ENCODE results near the gene CEACAM3.

CEACAM3 gene

DNA sequence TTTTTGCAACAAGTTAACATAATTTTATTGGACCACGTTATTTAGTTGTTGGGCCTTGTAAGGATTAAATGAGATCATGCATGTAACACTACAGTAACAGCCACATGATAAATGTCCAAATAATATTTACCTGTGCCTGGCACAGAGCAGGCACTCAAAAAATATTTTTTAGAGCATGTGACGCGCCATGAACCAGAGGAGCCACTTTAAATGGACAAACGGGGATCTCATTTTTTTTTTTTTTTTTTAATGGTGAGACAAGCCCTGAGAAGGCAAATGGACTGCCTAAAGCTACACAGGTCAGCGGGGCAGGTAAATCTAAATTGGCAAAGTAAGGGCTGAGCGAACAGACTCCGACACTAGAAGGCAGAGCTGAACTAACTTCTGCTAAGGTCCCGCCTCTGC, 62.8 kb downstream of the CEACAM3 start:
- peaks cover 8% of the 10 kb centered on the region for H3K4me1 ChIP-seq (ENCODE audit: control insufficient read depth, low read depth, low read length)
- WGBS (ENCODE audit: extremely low coverage, insufficient coverage, low lambda C conversion rate): no CpG with 5 or more reads among the region's 8 CpGs
- peak overlapping the region; percentile 19 for H3K9ac ChIP-seq (ENCODE audit: low read length)
- H3K18ac ChIP-seq (ENCODE audit: low read length): no peak overlapping the region
- no peak overlapping the region for H4K5ac ChIP-seq (ENCODE audit: low read length)
- H3K79me1 ChIP-seq (ENCODE audit: low read length): peaks cover 18% of the 10 kb centered on the region
- H3K27me3 ChIP-seq (ENCODE audit: insufficient read depth, low read length, poor library complexity): no peaks in the 10 kb centered on the region
- H3K36me3 ChIP-seq (ENCODE audit: control insufficient read depth, insufficient read depth, low read length): peaks cover 19% of the 10 kb centered on the region
- no peak overlapping the region for H2AK5ac ChIP-seq (ENCODE audit: low read length)
- no peak overlapping the region for H3K4me3 ChIP-seq (ENCODE audit: low read length)
- no peak overlapping the region for H2BK5ac ChIP-seq (ENCODE audit: low read length)
- no peak overlapping the region for H2BK120ac ChIP-seq (ENCODE audit: low read depth, low read length)
- H3K27ac ChIP-seq (ENCODE audit: low read depth, low read length): no peak overlapping the region
- no peak overlapping the region for H3K4ac ChIP-seq (ENCODE audit: low read depth, low read length)
- no peak overlapping the region for H3K56ac ChIP-seq (ENCODE audit: low read length)
- no peak overlapping the region for H2BK15ac ChIP-seq (replicated peaks; ENCODE audit: low read depth)
- no peak overlapping the region for H4K8ac ChIP-seq (ENCODE audit: low read depth, low read length)
- no peak overlapping the region for H3K4me2 ChIP-seq (ENCODE audit: low read length)
- peaks cover 38% of the 10 kb centered on the region for H3K79me2 ChIP-seq (ENCODE audit: control insufficient read depth, insufficient read depth, low read length)
- H3K23ac ChIP-seq (ENCODE audit: low read length): no peak overlapping the region
- no peak for DNase-seq

DNA sequence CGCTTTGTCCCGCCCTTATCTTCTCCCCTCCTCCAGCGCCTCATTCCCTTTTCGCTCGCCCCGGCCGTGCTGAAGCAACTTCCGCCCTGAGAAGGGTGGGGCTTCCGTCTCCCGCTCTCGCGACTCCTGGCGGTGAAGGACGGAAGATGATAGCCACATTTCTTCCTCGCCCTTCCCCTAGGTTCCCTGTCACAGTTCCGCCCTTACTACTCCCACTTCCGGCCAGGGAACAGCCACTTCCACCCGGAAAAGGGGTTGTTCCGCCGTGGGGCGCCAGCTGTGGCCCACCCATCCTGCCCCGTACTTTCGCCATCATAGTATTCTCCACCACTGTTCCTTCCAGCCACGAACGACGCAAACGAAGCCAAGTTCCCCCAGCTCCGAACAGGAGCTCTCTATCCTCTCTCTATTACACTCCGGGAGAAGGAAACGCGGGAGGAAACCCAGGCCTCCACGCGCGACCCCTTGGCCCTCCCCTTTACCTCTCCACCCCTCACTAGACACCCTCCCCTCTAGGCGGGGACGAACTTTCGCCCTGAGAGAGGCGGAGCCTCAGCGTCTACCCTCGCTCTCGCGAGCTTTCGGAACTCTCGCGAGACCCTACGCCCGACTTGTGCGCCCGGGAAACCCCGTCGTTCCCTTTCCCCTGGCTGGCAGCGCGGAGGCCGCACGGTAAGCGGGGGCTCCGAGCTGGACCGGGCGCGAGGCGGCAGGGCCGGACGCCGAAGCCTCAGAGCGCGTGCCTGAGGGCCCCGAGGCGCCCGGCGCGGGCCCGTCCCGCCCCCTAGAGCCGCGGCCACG, 63.4 kb downstream of the CEACAM3 start, which contains the start of gene RPS19:
RPS19 (plus strand) TSS at position 638 of the 801 bp plus-strand sequence. CDS start 520 bp downstream, outside the sequence.
- Histone ChIP-seq H4K5ac (ENCODE audit: low read length) (no peak within 1 kb of the TSS), H3K79me1 (ENCODE audit: low read length) (peaks cover 22% of the 10 kb centered on the region), H3K4ac (ENCODE audit: low read depth, low read length) (peak within 1 kb of the TSS; percentile 100), H3K4me3 (ENCODE audit: low read length) (peak within 1 kb of the TSS; percentile 88), H3K27me3 (ENCODE audit: insufficient read depth, low read length, poor library complexity) (no peaks in the 10 kb centered on the region), H2AK5ac (ENCODE audit: low read length) (no peak within 1 kb of the TSS), H2BK5ac (ENCODE audit: low read length) (peak within 1 kb of the TSS; percentile 94), H3K4me1 (ENCODE audit: control insufficient read depth, low read depth, low read length) (peaks cover 8% of the 10 kb centered on the region), H3K4me2 (ENCODE audit: low read length) (peak within 1 kb of the TSS; percentile 84), H2BK120ac (ENCODE audit: low read depth, low read length) (peak within 1 kb of the TSS; percentile 68), H3K56ac (ENCODE audit: low read length) (peak within 1 kb of the TSS; percentile 99), H3K9ac (ENCODE audit: low read length) (peak within 1 kb of the TSS; percentile 97), H3K79me2 (ENCODE audit: control insufficient read depth, insufficient read depth, low read length) (peaks cover 44% of the 10 kb centered on the region), H3K36me3 (ENCODE audit: control insufficient read depth, insufficient read depth, low read length) (peaks cover 23% of the 10 kb centered on the region), H4K8ac (ENCODE audit: low read depth, low read length) (peak within 1 kb of the TSS; percentile 88), H3K23ac (ENCODE audit: low read length) (peak within 1 kb of the TSS; percentile 98), H3K27ac (ENCODE audit: low read depth, low read length) (peak within 1 kb of the TSS; percentile 89), H2BK15ac (replicated peaks; ENCODE audit: low read depth) (no peak within 1 kb of the TSS), H3K18ac (ENCODE audit: low read length) (peak within 1 kb of the TSS; percentile 98)
- no CpG with 5 or more reads among the region's 76 CpGs for WGBS (ENCODE audit: extremely low coverage, insufficient coverage, low lambda C conversion rate)
- peak; percentile 99 for DNase-seq

DNA sequence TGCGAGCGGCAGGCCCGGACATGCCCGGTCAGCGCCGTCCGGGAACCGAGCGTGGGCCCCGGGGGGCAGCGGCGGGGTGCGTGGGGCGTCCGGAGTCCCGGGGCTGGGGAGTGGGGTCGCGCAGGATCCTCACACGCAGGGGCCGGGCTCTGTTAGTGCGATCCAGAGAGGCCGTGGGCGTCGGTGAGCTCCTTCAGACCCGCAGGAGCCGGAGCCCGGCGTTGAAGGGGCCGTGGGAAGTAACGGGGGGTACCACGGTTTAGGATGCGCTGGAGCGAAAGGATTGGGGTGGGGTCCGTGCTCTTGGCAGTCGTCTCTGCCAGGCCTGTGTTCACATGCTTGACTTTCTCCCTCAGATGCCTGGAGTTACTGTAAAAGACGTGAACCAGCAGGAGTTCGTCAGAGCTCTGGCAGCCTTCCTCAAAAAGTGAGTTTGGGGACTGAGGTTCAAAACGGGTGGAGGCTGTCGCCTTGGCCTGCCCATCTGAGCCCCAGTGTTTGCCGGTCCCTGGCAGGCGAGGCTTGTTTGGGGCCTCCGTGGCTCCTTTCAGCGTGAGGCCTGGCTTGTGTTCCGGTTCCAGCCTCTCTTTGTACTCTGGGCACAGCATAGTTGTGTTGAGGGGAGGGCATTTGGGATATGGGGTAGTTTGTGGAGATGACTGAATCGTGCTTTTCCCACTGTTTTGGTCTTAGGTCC, 64.2 kb downstream of the CEACAM3 start:
- Histone ChIP-seq H3K4ac (ENCODE audit: low read depth, low read length) (peak overlapping the region; percentile 100), H3K23ac (ENCODE audit: low read length) (peak overlapping the region; percentile 51), H3K27ac (ENCODE audit: low read depth, low read length) (peak overlapping the region; percentile 84), H2AK5ac (ENCODE audit: low read length) (no peak overlapping the region), H3K79me1 (ENCODE audit: low read length) (peaks cover 25% of the 10 kb centered on the region), H3K36me3 (ENCODE audit: control insufficient read depth, insufficient read depth, low read length) (peaks cover 25% of the 10 kb centered on the region), H3K56ac (ENCODE audit: low read length) (peak overlapping the region; percentile 94), H3K4me2 (ENCODE audit: low read length) (peak overlapping the region; percentile 73), H4K8ac (ENCODE audit: low read depth, low read length) (peak overlapping the region; percentile 88), H3K4me3 (ENCODE audit: low read length) (peak overlapping the region; percentile 80), H2BK120ac (ENCODE audit: low read depth, low read length) (peak overlapping the region; percentile 68), H4K5ac (ENCODE audit: low read length) (no peak overlapping the region), H3K4me1 (ENCODE audit: control insufficient read depth, low read depth, low read length) (peaks cover 8% of the 10 kb centered on the region), H3K18ac (ENCODE audit: low read length) (peak overlapping the region; percentile 98), H2BK5ac (ENCODE audit: low read length) (peak overlapping the region; percentile 69), H3K9ac (ENCODE audit: low read length) (peak overlapping the region; percentile 88), H3K79me2 (ENCODE audit: control insufficient read depth, insufficient read depth, low read length) (peaks cover 47% of the 10 kb centered on the region), H3K27me3 (ENCODE audit: insufficient read depth, low read length, poor library complexity) (no peaks in the 10 kb centered on the region), H2BK15ac (replicated peaks; ENCODE audit: low read depth) (no peak overlapping the region)
- WGBS (ENCODE audit: extremely low coverage, insufficient coverage, low lambda C conversion rate): no CpG with 5 or more reads among the region's 45 CpGs
- DNase-seq: no peak

All from mesendoderm (in vitro differentiated cells).